Measurements from ENCODE around the gene NHLRC4.

The NHLRC4 gene

GRCh38 chr16:525520-526180 lies 41.2 kb upstream of the NHLRC4 start:
- TF ChIP-seq FOXK2 (IDR thresholded peaks at IDR 0.05) = no peak
- TF ChIP-seq CTBP1 (IDR thresholded peaks at IDR 0.05; ENCODE audit: borderline replicate concordance) = no peak
- no peak for TF ChIP-seq BHLHE40 (IDR thresholded peaks at IDR 0.05; ENCODE audit: borderline replicate concordance)
- no peak for TF ChIP-seq ELF4 (IDR thresholded peaks at IDR 0.05)
- TF ChIP-seq ZNF384 (IDR thresholded peaks at IDR 0.05) = no peak
- TF ChIP-seq FOXM1 (IDR thresholded peaks at IDR 0.05; ENCODE audit: borderline replicate concordance) = no peak
- TF ChIP-seq HDGF (IDR thresholded peaks at IDR 0.05; ENCODE audit: borderline replicate concordance) = no peak
- TF ChIP-seq SP1 (IDR thresholded peaks at IDR 0.05) = no peak
- no peak for TF ChIP-seq L3MBTL2 (conservative IDR thresholded peaks at IDR 0.05)
- TF ChIP-seq LEF1 (IDR thresholded peaks at IDR 0.05; ENCODE audit: borderline replicate concordance) = no peak
- TF ChIP-seq NFRKB (IDR thresholded peaks at IDR 0.05) = no peak
- TF ChIP-seq FOXA1 (IDR thresholded peaks at IDR 0.05) = no peak
- no peak for TF ChIP-seq PKNOX1 (IDR thresholded peaks at IDR 0.05)
- TF ChIP-seq TARDBP (IDR thresholded peaks at IDR 0.05) = no peak
- no peak for TF ChIP-seq ARNT (IDR thresholded peaks at IDR 0.05)
- no peak for TF ChIP-seq SUZ12 (IDR thresholded peaks at IDR 0.05)
- ChIA-PET CTCF (no interaction called here), POLR2A (interaction anchor here (0.8 to 1.4 kb wide), 7 partner anchors 8 to 63 kb away, joined by 3 to 4 read pairs (median 3); no protein-coding TSS in a partner anchor)
- no peak for DNase-seq (ENCODE audit: extremely low spot score)

GRCh38 chr16:526181-527014 lies 40.4 kb upstream of the NHLRC4 start:
- ChIA-PET POLR2A (interaction anchor here (0.8 to 1.4 kb wide), 11 partner anchors 9 to 111 kb away, joined by 3 to 5 read pairs (median 3); no protein-coding TSS in a partner anchor), CTCF (no interaction called here)
- DNase-seq (ENCODE audit: extremely low spot score) = no peak
- TF ChIP-seq CTBP1 (IDR thresholded peaks at IDR 0.05; ENCODE audit: borderline replicate concordance) (no peak), L3MBTL2 (conservative IDR thresholded peaks at IDR 0.05) (peak; percentile 81)

- TF ChIP-seq L3MBTL2 (conservative IDR thresholded peaks at IDR 0.05) (peak; percentile 61), SP1 (IDR thresholded peaks at IDR 0.05) (no peak), NFRKB (IDR thresholded peaks at IDR 0.05) (no peak), ELF4 (IDR thresholded peaks at IDR 0.05) (peak; percentile 52; the same call in 1 of the 2 replicates), TARDBP (IDR thresholded peaks at IDR 0.05) (peak; percentile 70; the same call in 1 of the 2 replicates), LEF1 (IDR thresholded peaks at IDR 0.05; ENCODE audit: borderline replicate concordance) (no peak)
- peak; percentile 87 for DNase-seq (ENCODE audit: extremely low spot score)
- POLR2A ChIA-PET = interaction anchor here (0.6 to 1.4 kb wide), 9 partner anchors 9 to 110 kb away, joined by 3 to 5 read pairs (median 3); no protein-coding TSS in a partner anchor
- CTCF ChIA-PET = no interaction called here
Measured at GRCh38 chr16:527015-527903, 39.5 kb upstream of the NHLRC4 start, which contains the start of gene CAPN15. CAPN15 (plus strand) TSS chr16:527712; CDS start chr16:546839, 19,127 bp downstream.

- DNase-seq (ENCODE audit: extremely low spot score) = no peak
- CTCF ChIA-PET = no interaction called here
- TF ChIP-seq L3MBTL2 (conservative IDR thresholded peaks at IDR 0.05) (peak; percentile 71), NFRKB (IDR thresholded peaks at IDR 0.05) (no peak), FOXA1 (IDR thresholded peaks at IDR 0.05) (no peak)
- POLR2A ChIA-PET = interaction anchor here (0.7 to 1.2 kb wide), 2 partner anchors 41 to 108 kb away, joined by 3 read pairs; no protein-coding TSS in a partner anchor
Measured at GRCh38 chr16:528111-529011, 38.4 kb upstream of the NHLRC4 start.

GRCh38 chr16:529012-529575 lies 37.7 kb upstream of the NHLRC4 start:
- DNase-seq (ENCODE audit: extremely low spot score) = no peak
- TF ChIP-seq CTBP1 (IDR thresholded peaks at IDR 0.05; ENCODE audit: borderline replicate concordance) = no peak
- 0 out of 2 replicates have a peak, but pooled peaks have one; percentile 25 for TF ChIP-seq L3MBTL2 (conservative IDR thresholded peaks at IDR 0.05)
- no peak for TF ChIP-seq BHLHE40 (IDR thresholded peaks at IDR 0.05; ENCODE audit: borderline replicate concordance)
- CTCF ChIA-PET = no interaction called here
- POLR2A ChIA-PET = interaction anchor here (0.7 to 1.2 kb wide), 2 partner anchors 40 to 108 kb away, joined by 3 read pairs; no protein-coding TSS in a partner anchor

GRCh38 chr16:530111-530817 lies 36.5 kb upstream of the NHLRC4 start:
- ChIA-PET CTCF (no interaction called here), POLR2A (no interaction called here)
- no peak for DNase-seq (ENCODE audit: extremely low spot score)
- TF ChIP-seq ARNT (IDR thresholded peaks at IDR 0.05) (no peak), ELF4 (IDR thresholded peaks at IDR 0.05) (no peak), PKNOX1 (IDR thresholded peaks at IDR 0.05) (no peak), CTBP1 (IDR thresholded peaks at IDR 0.05; ENCODE audit: borderline replicate concordance) (no peak), FOXK2 (IDR thresholded peaks at IDR 0.05) (no peak), BHLHE40 (IDR thresholded peaks at IDR 0.05; ENCODE audit: borderline replicate concordance) (no peak), SUZ12 (IDR thresholded peaks at IDR 0.05) (no peak)

Measured in HEK293T (cell line).